ENCODE results near the gene ERICH3.

The ERICH3 gene

DNA sequence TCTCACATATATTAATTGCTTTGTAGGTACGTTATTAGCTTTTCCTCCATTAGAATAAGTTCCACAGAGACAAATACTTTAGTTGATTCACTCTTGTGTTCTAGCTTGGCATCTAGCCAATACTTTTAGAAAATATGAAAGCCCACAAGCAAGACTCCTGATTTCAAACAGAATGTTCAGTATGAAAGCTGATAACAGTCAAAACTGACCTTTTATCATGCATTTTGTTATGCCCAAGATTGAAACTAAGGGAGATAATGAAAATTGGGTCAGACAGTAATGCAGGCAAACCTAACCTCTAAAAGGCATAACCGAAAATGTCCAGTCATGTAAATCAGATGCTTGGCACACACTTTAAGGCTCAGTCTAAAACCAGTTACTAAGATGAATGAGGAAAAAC lies 61.7 kb downstream of the ERICH3 start:
- Histone ChIP-seq H3K9me3 (ENCODE audit: insufficient read depth, low read length) (no peaks in the 10 kb centered on the region), H3K36me3 (ENCODE audit: low read length) (no peaks in the 10 kb centered on the region), H3K27ac (ENCODE audit: low read depth, low read length) (no peak overlapping the region), H3K27me3 (ENCODE audit: low read length) (no peaks in the 10 kb centered on the region), H3K4me2 (ENCODE audit: low read depth, low read length, poor library complexity, severe bottlenecking) (no peak overlapping the region), H3K9me2 (replicated peaks; ENCODE audit: insufficient read depth, low read length) (no peaks in the 10 kb centered on the region), H3K4me3 (ENCODE audit: insufficient read depth, low read length, poor library complexity, severe bottlenecking) (no peak overlapping the region), H3F3A (ENCODE audit: insufficient read depth) (no peaks in the 10 kb centered on the region), H3K9ac (ENCODE audit: low read length) (no peak overlapping the region), H2AFZ (ENCODE audit: low read depth, low read length, severe bottlenecking) (no peak overlapping the region), H4K20me1 (ENCODE audit: low read depth, low read length) (no peaks in the 10 kb centered on the region), H3K79me2 (ENCODE audit: insufficient read depth, low read length) (no peaks in the 10 kb centered on the region)
- TF ChIP-seq, protein P1, sequence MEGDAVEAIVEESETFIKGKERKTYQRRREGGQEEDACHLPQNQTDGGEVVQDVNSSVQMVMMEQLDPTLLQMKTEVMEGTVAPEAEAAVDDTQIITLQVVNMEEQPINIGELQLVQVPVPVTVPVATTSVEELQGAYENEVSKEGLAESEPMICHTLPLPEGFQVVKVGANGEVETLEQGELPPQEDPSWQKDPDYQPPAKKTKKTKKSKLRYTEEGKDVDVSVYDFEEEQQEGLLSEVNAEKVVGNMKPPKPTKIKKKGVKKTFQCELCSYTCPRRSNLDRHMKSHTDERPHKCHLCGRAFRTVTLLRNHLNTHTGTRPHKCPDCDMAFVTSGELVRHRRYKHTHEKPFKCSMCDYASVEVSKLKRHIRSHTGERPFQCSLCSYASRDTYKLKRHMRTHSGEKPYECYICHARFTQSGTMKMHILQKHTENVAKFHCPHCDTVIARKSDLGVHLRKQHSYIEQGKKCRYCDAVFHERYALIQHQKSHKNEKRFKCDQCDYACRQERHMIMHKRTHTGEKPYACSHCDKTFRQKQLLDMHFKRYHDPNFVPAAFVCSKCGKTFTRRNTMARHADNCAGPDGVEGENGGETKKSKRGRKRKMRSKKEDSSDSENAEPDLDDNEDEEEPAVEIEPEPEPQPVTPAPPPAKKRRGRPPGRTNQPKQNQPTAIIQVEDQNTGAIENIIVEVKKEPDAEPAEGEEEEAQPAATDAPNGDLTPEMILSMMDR (IDR thresholded peaks at IDR 0.05; ENCODE audit: insufficient read depth, low read length, poor library complexity, severe bottlenecking): no peak
- no peak for TF ChIP-seq EZH2phosphoT487 (conservative IDR thresholded peaks at IDR 0.05; ENCODE audit: low read length)

DNA sequence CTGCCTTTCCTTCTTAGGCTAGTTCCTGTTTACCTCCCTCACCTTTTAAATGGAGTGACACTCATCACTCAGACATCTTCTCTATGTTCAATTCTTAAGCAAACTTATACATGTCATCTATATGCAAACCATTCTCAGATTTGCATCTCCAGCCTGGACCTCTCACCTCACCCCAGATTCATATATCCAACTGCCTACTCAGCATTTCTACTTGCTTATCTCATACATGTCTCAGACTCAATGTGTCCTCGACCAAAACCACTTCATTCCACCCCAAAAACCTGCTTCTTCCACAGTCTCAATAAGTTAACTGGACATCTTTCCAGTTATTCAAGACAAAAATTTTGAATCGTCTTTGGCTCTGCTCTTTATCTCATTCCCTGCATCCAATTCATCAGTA lies 62.6 kb downstream of the ERICH3 start:
- no peak overlapping the region for H3K4me3 ChIP-seq (ENCODE audit: insufficient read depth, low read length, poor library complexity, severe bottlenecking)
- H3K9me3 ChIP-seq (ENCODE audit: insufficient read depth, low read length): no peaks in the 10 kb centered on the region

DNA sequence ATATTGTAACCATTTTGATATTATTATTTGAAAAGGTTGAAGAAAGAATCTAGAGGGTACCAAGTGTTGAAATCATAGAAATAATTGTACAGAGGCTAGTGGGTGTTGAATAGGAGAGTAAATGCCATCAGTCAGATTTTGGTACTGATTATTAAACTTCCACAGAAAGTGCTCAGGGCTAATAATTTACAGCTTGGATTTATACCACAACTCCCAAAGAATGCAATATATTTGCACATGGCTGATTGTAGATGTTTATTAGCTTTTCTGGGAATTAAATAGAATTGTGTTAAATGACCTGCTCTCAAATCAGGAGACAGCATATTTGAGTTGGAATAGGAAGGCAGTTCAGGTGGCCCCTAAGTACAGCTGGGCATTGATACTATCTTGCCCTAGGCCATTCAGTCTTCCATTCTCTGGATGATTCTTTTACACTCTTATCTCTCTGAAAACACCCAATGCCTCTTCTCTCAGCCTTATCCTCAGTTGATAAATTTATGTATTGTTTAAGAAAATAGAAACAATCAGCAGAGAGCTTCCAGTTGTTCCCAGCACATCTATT lies 63.7 kb downstream of the ERICH3 start:
- no peak overlapping the region for H3K9ac ChIP-seq (ENCODE audit: low read length)
- no peaks in the 10 kb centered on the region for H3K79me2 ChIP-seq (ENCODE audit: insufficient read depth, low read length)
- H3K9me3 ChIP-seq (ENCODE audit: insufficient read depth, low read length): no peaks in the 10 kb centered on the region
- H3K27me3 ChIP-seq (ENCODE audit: low read length): no peaks in the 10 kb centered on the region
- H3F3A ChIP-seq (ENCODE audit: insufficient read depth): no peaks in the 10 kb centered on the region
- no peaks in the 10 kb centered on the region for H3K36me3 ChIP-seq (ENCODE audit: low read length)
- H3K4me3 ChIP-seq (ENCODE audit: insufficient read depth, low read length, poor library complexity, severe bottlenecking): no peak overlapping the region
- no peaks in the 10 kb centered on the region for H4K20me1 ChIP-seq (ENCODE audit: low read depth, low read length)
- H3K4me2 ChIP-seq (ENCODE audit: low read depth, low read length, poor library complexity, severe bottlenecking): no peak overlapping the region
- H2AFZ ChIP-seq (ENCODE audit: low read depth, low read length, severe bottlenecking): no peak overlapping the region
- TF ChIP-seq, protein P1 (IDR thresholded peaks at IDR 0.05; ENCODE audit: insufficient read depth, low read length, poor library complexity, severe bottlenecking): no peak
- TF ChIP-seq EZH2phosphoT487 (conservative IDR thresholded peaks at IDR 0.05; ENCODE audit: low read length): no peak
- H3K27ac ChIP-seq (ENCODE audit: low read depth, low read length): no peak overlapping the region
- H3K9me2 ChIP-seq (replicated peaks; ENCODE audit: insufficient read depth, low read length): no peaks in the 10 kb centered on the region

More for the DNA sequence above, 62.6 kb downstream of the ERICH3 start:
- Histone ChIP-seq H2AFZ (ENCODE audit: low read depth, low read length, severe bottlenecking) (no peak overlapping the region), H3K27ac (ENCODE audit: low read depth, low read length) (no peak overlapping the region), H3F3A (ENCODE audit: insufficient read depth) (no peaks in the 10 kb centered on the region), H4K20me1 (ENCODE audit: low read depth, low read length) (no peaks in the 10 kb centered on the region), H3K9ac (ENCODE audit: low read length) (no peak overlapping the region), H3K36me3 (ENCODE audit: low read length) (no peaks in the 10 kb centered on the region), H3K27me3 (ENCODE audit: low read length) (no peaks in the 10 kb centered on the region), H3K4me2 (ENCODE audit: low read depth, low read length, poor library complexity, severe bottlenecking) (no peak overlapping the region), H3K79me2 (ENCODE audit: insufficient read depth, low read length) (no peaks in the 10 kb centered on the region), H3K9me2 (replicated peaks; ENCODE audit: insufficient read depth, low read length) (no peaks in the 10 kb centered on the region)
- TF ChIP-seq, protein P1 (IDR thresholded peaks at IDR 0.05; ENCODE audit: insufficient read depth, low read length, poor library complexity, severe bottlenecking): no peak
- TF ChIP-seq EZH2phosphoT487 (conservative IDR thresholded peaks at IDR 0.05; ENCODE audit: low read length): no peak

All from SU-DHL-6 (cell line).